Measurements from ENCODE around the gene MAPK12. TPM values are rescaled to one million over a fixed set of nuclear protein-coding genes. Genes with fewer than 3 reads are reported as not detected.
A peak's percentile ranks its signal among the peaks of the same experiment; 100 is the strongest.

Gene MAPK12
- total RNA-seq, 1 experiment from 2014 or later = 21.1 TPM

GRCh38 chr22:50272044-50272802 lies 10.7 kb upstream of the MAPK12 start:
- Mint-ChIP-seq H3K9me3 (ENCODE audit: low read depth, unreplicated experiment) (no peaks in the 10 kb centered on the region), H3K4me1 (ENCODE audit: low read depth, unreplicated experiment) (peaks cover 25% of the 10 kb centered on the region), H3K27me3 (ENCODE audit: unreplicated experiment) (no peaks in the 10 kb centered on the region), H3K36me3 (ENCODE audit: insufficient read depth, unreplicated experiment) (peaks cover 72% of the 10 kb centered on the region), H3K4me3 (ENCODE audit: low read depth, unreplicated experiment) (no peak overlapping the region), H3K27ac (ENCODE audit: unreplicated experiment) (peak overlapping the region; percentile 47)
- CTCF ChIA-PET = interaction anchor here (0.6 to 1.9 kb wide), 4 partner anchors 22 to 51 kb away, joined by 3 to 6 read pairs (median 4); no protein-coding TSS in a partner anchor
- BruUV-seq (replicated peaks) = no TSS peak
- intact Hi-C loops (cut with micrococcal nuclease; ENCODE audit: unreplicated experiment) = loop anchor here (5.0 kb wide), 1 partner anchor 55 kb away; the partner anchor contains the start of gene DENND6B
- no peak for TF ChIP-seq CTCF (IDR thresholded peaks at IDR 0.05; ENCODE audit: unreplicated experiment)
- DNase-seq = no peak

- BruUV-seq (replicated peaks) = no TSS peak
- intact Hi-C loops (cut with micrococcal nuclease; ENCODE audit: unreplicated experiment) = loop anchor here (5.0 kb wide), 1 partner anchor 56 kb away; the partner anchor contains the start of gene DENND6B
- DNase-seq = peak; percentile 79
Measured at GRCh38 chr22:50271519-50271970, 10.1 kb upstream of the MAPK12 start.

GRCh38 chr22:50270666-50271394 lies 9.3 kb upstream of the MAPK12 start:
- Mint-ChIP-seq H3K36me3 (ENCODE audit: insufficient read depth, unreplicated experiment) (peaks cover 58% of the 10 kb centered on the region), H3K4me1 (ENCODE audit: low read depth, unreplicated experiment) (peaks cover 25% of the 10 kb centered on the region), H3K27ac (ENCODE audit: unreplicated experiment) (no peak overlapping the region), H3K9me3 (ENCODE audit: low read depth, unreplicated experiment) (no peaks in the 10 kb centered on the region), H3K27me3 (ENCODE audit: unreplicated experiment) (no peaks in the 10 kb centered on the region), H3K4me3 (ENCODE audit: low read depth, unreplicated experiment) (peak overlapping the region; percentile 63)
- CTCF ChIA-PET = interaction anchor here (0.6 to 1.9 kb wide), 3 partner anchors 35 to 133 kb away, joined by 3 to 5 read pairs (median 4); no protein-coding TSS in a partner anchor
- TF ChIP-seq CTCF (IDR thresholded peaks at IDR 0.05; ENCODE audit: unreplicated experiment) = no peak
- DNase-seq = peak; percentile 83
- BruUV-seq (replicated peaks) = no TSS peak
- intact Hi-C loops (cut with micrococcal nuclease; ENCODE audit: unreplicated experiment) = loop anchor here (5.0 kb wide), 1 partner anchor 56 kb away; the partner anchor contains the start of gene DENND6B

More at GRCh38 chr22:50271519-50271970, 10.1 kb upstream of the MAPK12 start:
- Mint-ChIP-seq H3K4me3 (ENCODE audit: low read depth, unreplicated experiment) (peak overlapping the region; percentile 63), H3K4me1 (ENCODE audit: low read depth, unreplicated experiment) (peaks cover 25% of the 10 kb centered on the region), H3K27me3 (ENCODE audit: unreplicated experiment) (no peaks in the 10 kb centered on the region), H3K36me3 (ENCODE audit: insufficient read depth, unreplicated experiment) (peaks cover 65% of the 10 kb centered on the region), H3K9me3 (ENCODE audit: low read depth, unreplicated experiment) (no peaks in the 10 kb centered on the region), H3K27ac (ENCODE audit: unreplicated experiment) (no peak overlapping the region)
- TF ChIP-seq CTCF (IDR thresholded peaks at IDR 0.05; ENCODE audit: unreplicated experiment) = no peak
- CTCF ChIA-PET = interaction anchor here (0.6 to 1.9 kb wide), 4 partner anchors 21 to 133 kb away, joined by 3 to 5 read pairs (median 4); no protein-coding TSS in a partner anchor

GRCh38 chr22:50269970-50270665 lies 8.6 kb upstream of the MAPK12 start, which contains the start of gene MAPK11:
Gene MAPK11 (minus strand): TSS chr22:50270380. CDS start chr22:50270292, 88 bp downstream.
- intact Hi-C loops (cut with micrococcal nuclease; ENCODE audit: unreplicated experiment) = loop anchor here (5.0 kb wide), 1 partner anchor 57 kb away; the partner anchor contains the start of gene DENND6B
- Mint-ChIP-seq H3K9me3 (ENCODE audit: low read depth, unreplicated experiment) (no peaks in the 10 kb centered on the region), H3K4me3 (ENCODE audit: low read depth, unreplicated experiment) (peak within 1 kb of the TSS; percentile 63), H3K27me3 (ENCODE audit: unreplicated experiment) (no peaks in the 10 kb centered on the region), H3K4me1 (ENCODE audit: low read depth, unreplicated experiment) (peaks cover 25% of the 10 kb centered on the region), H3K36me3 (ENCODE audit: insufficient read depth, unreplicated experiment) (peaks cover 51% of the 10 kb centered on the region), H3K27ac (ENCODE audit: unreplicated experiment) (no peak within 1 kb of the TSS)
- no peak for TF ChIP-seq CTCF (IDR thresholded peaks at IDR 0.05; ENCODE audit: unreplicated experiment)
- DNase-seq = peak; percentile 59
- CTCF ChIA-PET = interaction anchor here (0.6 kb wide), 1 partner anchor 86 kb away, joined by 5 read pairs; no protein-coding TSS in a partner anchor
- no TSS peak for BruUV-seq (replicated peaks)
